GM18508 (cell line): ENCODE data around the gene SPTBN1.
A peak's percentile ranks its signal among the peaks of the same experiment; 100 is the strongest.

Source experiments
- ATAC-seq: cut with Tn5 transposase; IDR thresholded peaks from one replicate; pipeline ENCODE4 v1.9.1; 2021; ENCODE audit warnings: moderate number of reproducible peaks; ENCODE audit not compliant: insufficient read depth, unreplicated experiment

The SPTBN1 gene

GRCh38 chr2:54618646-54619565, 162.8 kb downstream of the SPTBN1 start:
- ATAC-seq, result no peak

- ATAC-seq, result no peak
These were observed 163.6 kb downstream of the SPTBN1 start for GRCh38 chr2:54619660-54620231.

- no peak for ATAC-seq
These were observed 164.8 kb downstream of the SPTBN1 start for GRCh38 chr2:54620948-54621347.

- no peak for ATAC-seq
These were observed 168.5 kb downstream of the SPTBN1 start for GRCh38 chr2:54624591-54625071.

GRCh38 chr2:54626131-54626530, 170.0 kb downstream of the SPTBN1 start:
- ATAC-seq, result no peak

- ATAC-seq, result no peak
These were observed 170.8 kb downstream of the SPTBN1 start for GRCh38 chr2:54626884-54627283.

GRCh38 chr2:54627973-54628372, 171.8 kb downstream of the SPTBN1 start:
- no peak for ATAC-seq

- no peak for ATAC-seq
These were observed 172.3 kb downstream of the SPTBN1 start for GRCh38 chr2:54628418-54628817.

- no peak for ATAC-seq
These were observed 172.8 kb downstream of the SPTBN1 start for GRCh38 chr2:54628957-54629356.

- no peak for ATAC-seq
These were observed 173.3 kb downstream of the SPTBN1 start for GRCh38 chr2:54629390-54629789.

GRCh38 chr2:54629914-54630857, 174.1 kb downstream of the SPTBN1 start:
- ATAC-seq, result no peak

- ATAC-seq, result no peak
These were observed 174.9 kb downstream of the SPTBN1 start for GRCh38 chr2:54630858-54631497.

GRCh38 chr2:54631755-54632154, 175.6 kb downstream of the SPTBN1 start:
- ATAC-seq, result no peak

GRCh38 chr2:54632733-54633692, 176.9 kb downstream of the SPTBN1 start:
- no peak for ATAC-seq

- ATAC-seq, result no peak
These were observed 177.9 kb downstream of the SPTBN1 start for GRCh38 chr2:54634021-54634420.

GRCh38 chr2:54634564-54635511, 178.7 kb downstream of the SPTBN1 start:
- peak; percentile 49 for ATAC-seq

GRCh38 chr2:54635554-54636152, 179.5 kb downstream of the SPTBN1 start:
- no peak for ATAC-seq
